PC-3 (cell line): ENCODE data around the gene CGNL1. TPM values are rescaled to one million over a fixed set of nuclear protein-coding genes. Genes with fewer than 3 reads are reported as not detected.

ENCODE experiments used
- ATAC-seq: fragments of 200-7000 bp; cut with Tn5 transposase; 2 replicates; pipeline ENCODE4 v1.9.1; 2020; ENCODE audit warnings: mild to moderate bottlenecking, moderate library complexity
- BruUV-seq: library from RNA; stranded (reverse); fragments of 400-500 nt; replicated peaks from 2 replicates; lab custom pipeline; 2021; lab: Mats Ljungman, UMichigan
- CTCF ChIA-PET: fragments of 300-600 bp; sonication (Branson Sonifier 250); formaldehyde crosslinking; loops from one replicate; lab custom pipeline; 2022; ENCODE audit warnings: antibody characterized with exemption; lab: Charles Lee
- POLR2A ChIA-PET: fragments of 300-600 bp; sonication (Branson Sonifier 250); formaldehyde crosslinking; loops from one replicate; lab custom pipeline; 2022; ENCODE audit warnings: antibody characterized with exemption; ENCODE audit not compliant: unreplicated experiment; lab: Charles Lee
- DNase-seq: peaks from one replicate; pipeline ENCODE4 v3.0.0-alpha.2; 2015
- H2AFZ ChIP-seq: fragments of 300-600 bp; sonication (generic); 2 replicates; pipeline ENCODE4 v1.6.0; 2016; ENCODE audit warnings: antibody characterized with exemption, low read length
- H3F3A ChIP-seq: fragments of 300-600 bp; sonication (generic); one replicate; pipeline ENCODE4 v1.6.0; 2017; ENCODE audit warnings: antibody characterized with exemption, low read length, control low read depth, mild to moderate bottlenecking; ENCODE audit not compliant: unreplicated experiment
- H3K27ac ChIP-seq: fragments of 300-600 bp; sonication (generic); 2 replicates; pipeline ENCODE4 v1.5.1; 2016; ENCODE audit warnings: mild to moderate bottlenecking, low read length
- H3K27me3 ChIP-seq: fragments of 300-600 bp; sonication (generic); 2 replicates; pipeline ENCODE4 v1.6.1; 2016; ENCODE audit warnings: low read length, mixed read lengths
- H3K36me3 ChIP-seq: fragments of 300-600 bp; sonication (generic); 2 replicates; pipeline ENCODE4 v1.6.1; 2016; ENCODE audit warnings: low read depth, mixed run types, low read length, mixed read lengths
- H3K4me1 ChIP-seq: fragments of 300-600 bp; sonication (generic); 2 replicates; pipeline ENCODE4 v1.5.1; 2016; ENCODE audit warnings: low read length; ENCODE audit not compliant: insufficient read depth
- H3K4me2 ChIP-seq: fragments of 300-600 bp; sonication (generic); 2 replicates; pipeline ENCODE4 v1.6.0; 2016; ENCODE audit warnings: low read length
- H3K4me3 ChIP-seq: fragments of 300-600 bp; sonication (generic); 2 replicates; pipeline ENCODE4 v1.5.1; 2016; ENCODE audit warnings: mild to moderate bottlenecking, low read length, mixed read lengths
- H3K79me2 ChIP-seq: fragments of 300-600 bp; sonication (generic); 2 replicates; pipeline ENCODE4 v1.6.1; 2017; ENCODE audit warnings: low read length, mixed read lengths
- H3K9ac ChIP-seq: fragments of 300-600 bp; sonication (generic); 2 replicates; pipeline ENCODE4 v1.6.0; 2016; ENCODE audit warnings: mild to moderate bottlenecking, low read length
- H3K9me2 ChIP-seq: fragments of 300-600 bp; sonication (generic); replicated peaks from 2 replicates; pipeline ENCODE4 v1.6.1; 2016; ENCODE audit warnings: mixed run types, low read length, mixed read lengths
- H3K9me3 ChIP-seq: fragments of 300-600 bp; sonication (generic); 2 replicates; pipeline ENCODE4 v1.6.1; 2016; ENCODE audit warnings: low read length, mixed read lengths
- H4K20me1 ChIP-seq: fragments of 300-600 bp; sonication (generic); 2 replicates; pipeline ENCODE4 v1.6.1; 2016; ENCODE audit warnings: low read length, mixed read lengths
- EZH2 ChIP-seq: fragments of 300-600 bp; sonication (generic); IDR thresholded peaks from one replicate; pipeline ENCODE4 v1.6.1; 2017; ENCODE audit warnings: antibody characterized with exemption, mild to moderate bottlenecking, low read length; ENCODE audit not compliant: unreplicated experiment
- EZH2phosphoT487 ChIP-seq: fragments of 300-600 bp; sonication (generic); IDR thresholded peaks from 2 replicates; pipeline ENCODE4 v1.6.1; 2018; ENCODE audit warnings: mild to moderate bottlenecking, antibody characterized with exemption, low read length, borderline replicate concordance
- intact Hi-C: fragments of 100-400 bp; cut with micrococcal nuclease; formaldehyde crosslinking; loops from 2 replicates; pipeline ENCODE4 v1.9.0; 2023
- total RNA-seq: library from RNA; depleted of rRNA; stranded (reverse); fragments of >200 nt; gene quantifications from 2 replicates; pipeline ENCODE4 v1.2.3, GENCODE V29; 2014
- TF ChIP-seq, protein P1 (sequence below): fragments of 300-600 bp; sonication (generic); conservative IDR thresholded peaks from 2 replicates; pipeline ENCODE4 v1.5.1; 2017; ENCODE audit warnings: antibody characterized with exemption, low read depth, mild to moderate bottlenecking, low read length

Gene CGNL1
- total RNA-seq, 1 experiment from 2014 or later = 0.66 TPM

- Histone ChIP-seq H4K20me1 (no peaks in the 10 kb centered on the region), H3F3A (no peaks in the 10 kb centered on the region), H3K4me3 (no peak overlapping the region), H3K27ac (no peak overlapping the region), H3K4me2 (no peak overlapping the region), H3K9me2 (no peaks in the 10 kb centered on the region), H3K27me3 (no peaks in the 10 kb centered on the region), H3K36me3 (no peaks in the 10 kb centered on the region), H3K9ac (no peak overlapping the region), H2AFZ (no peak overlapping the region; the same call in 1 of the 2 replicates), H3K4me1 (peaks cover 25% of the 10 kb centered on the region), H3K79me2 (no peaks in the 10 kb centered on the region), H3K9me3 (no peaks in the 10 kb centered on the region)
- TF ChIP-seq EZH2 = no peak
- TF ChIP-seq EZH2phosphoT487 = no peak
- TF ChIP-seq, protein P1, sequence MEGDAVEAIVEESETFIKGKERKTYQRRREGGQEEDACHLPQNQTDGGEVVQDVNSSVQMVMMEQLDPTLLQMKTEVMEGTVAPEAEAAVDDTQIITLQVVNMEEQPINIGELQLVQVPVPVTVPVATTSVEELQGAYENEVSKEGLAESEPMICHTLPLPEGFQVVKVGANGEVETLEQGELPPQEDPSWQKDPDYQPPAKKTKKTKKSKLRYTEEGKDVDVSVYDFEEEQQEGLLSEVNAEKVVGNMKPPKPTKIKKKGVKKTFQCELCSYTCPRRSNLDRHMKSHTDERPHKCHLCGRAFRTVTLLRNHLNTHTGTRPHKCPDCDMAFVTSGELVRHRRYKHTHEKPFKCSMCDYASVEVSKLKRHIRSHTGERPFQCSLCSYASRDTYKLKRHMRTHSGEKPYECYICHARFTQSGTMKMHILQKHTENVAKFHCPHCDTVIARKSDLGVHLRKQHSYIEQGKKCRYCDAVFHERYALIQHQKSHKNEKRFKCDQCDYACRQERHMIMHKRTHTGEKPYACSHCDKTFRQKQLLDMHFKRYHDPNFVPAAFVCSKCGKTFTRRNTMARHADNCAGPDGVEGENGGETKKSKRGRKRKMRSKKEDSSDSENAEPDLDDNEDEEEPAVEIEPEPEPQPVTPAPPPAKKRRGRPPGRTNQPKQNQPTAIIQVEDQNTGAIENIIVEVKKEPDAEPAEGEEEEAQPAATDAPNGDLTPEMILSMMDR = no peak
- CTCF ChIA-PET = interaction anchor here (0.6 kb wide), 1 partner anchor 20 kb away, joined by 3 read pairs; no protein-coding TSS in a partner anchor
- ATAC-seq (no peak), DNase-seq (no peak)
- intact Hi-C loops = loop anchor here (5.0 to 10.0 kb wide), 3 partner anchors 39 to 379 kb away; partner anchors contain the start of gene CGNL1
- POLR2A ChIA-PET = no interaction called here
- BruUV-seq = no TSS peak
These were observed 149.8 kb downstream of the CGNL1 start for GRCh38 chr15:57526076-57526475.

DNA sequence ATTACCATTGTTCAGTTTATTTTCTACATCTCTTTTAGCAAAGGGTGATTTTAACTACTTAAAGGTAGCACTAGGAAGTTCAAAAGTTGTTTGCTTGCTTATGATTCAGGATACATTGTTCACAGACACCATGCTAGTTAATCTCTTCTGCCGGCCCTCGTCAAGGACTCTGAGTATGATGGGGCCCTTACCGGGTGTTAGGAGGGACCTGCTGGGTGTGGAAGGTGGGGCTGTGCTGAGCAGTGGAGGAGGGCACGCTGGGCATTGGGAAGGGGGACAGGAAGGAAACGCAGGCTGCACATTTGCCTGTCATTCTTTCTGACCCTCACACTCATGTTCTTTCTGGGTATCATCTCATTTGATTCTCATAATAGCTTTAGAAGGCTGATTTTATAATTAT is 150.3 kb downstream of the CGNL1 start:
- ChIA-PET CTCF (interaction anchor here (0.6 to 1.5 kb wide), 3 partner anchors 21 to 186 kb away, joined by 3 to 35 read pairs (median 11); no protein-coding TSS in a partner anchor), POLR2A (no interaction called here)
- no peak for DNase-seq
- H3K27ac ChIP-seq = no peak overlapping the region
- no peaks in the 10 kb centered on the region for H4K20me1 ChIP-seq
- ATAC-seq = no peak
- TF ChIP-seq EZH2 (no peak), EZH2phosphoT487 (no peak)
- TF ChIP-seq, protein P1 = no peak
- BruUV-seq = no TSS peak
- H2AFZ ChIP-seq = no peak overlapping the region
- H3K4me2 ChIP-seq = no peak overlapping the region
- H3K4me3 ChIP-seq = no peak overlapping the region
- no peak overlapping the region for H3K9ac ChIP-seq
- peaks cover 25% of the 10 kb centered on the region for H3K4me1 ChIP-seq
- no peaks in the 10 kb centered on the region for H3F3A ChIP-seq
- H3K79me2 ChIP-seq = no peaks in the 10 kb centered on the region
- H3K36me3 ChIP-seq = no peaks in the 10 kb centered on the region
- H3K9me2 ChIP-seq = no peaks in the 10 kb centered on the region
- H3K27me3 ChIP-seq = no peaks in the 10 kb centered on the region
- intact Hi-C loops = loop anchor here (1.0 to 10.0 kb wide), 5 partner anchors 39 to 379 kb away; partner anchors contain the start of gene CGNL1
- H3K9me3 ChIP-seq = no peaks in the 10 kb centered on the region

GRCh38 chr15:57527382-57528091 is 151.2 kb downstream of the CGNL1 start:
- CTCF ChIA-PET = interaction anchor here (0.6 to 1.5 kb wide), 10 partner anchors 15 to 187 kb away, joined by 3 to 35 read pairs (median 4); no protein-coding TSS in a partner anchor
- no peaks in the 10 kb centered on the region for H3K9me2 ChIP-seq
- no peak for TF ChIP-seq EZH2
- TF ChIP-seq, protein P1 = peak; percentile 68
- H3K4me3 ChIP-seq = no peak overlapping the region
- peaks cover 19% of the 10 kb centered on the region for H3K4me1 ChIP-seq
- H3F3A ChIP-seq = no peaks in the 10 kb centered on the region
- peak; percentile 80 for DNase-seq
- no TSS peak for BruUV-seq
- peak; percentile 71 for ATAC-seq
- H3K27me3 ChIP-seq = no peaks in the 10 kb centered on the region
- intact Hi-C loops = loop anchor here (1.0 to 10.0 kb wide), 5 partner anchors 40 to 380 kb away; partner anchors contain the start of gene CGNL1
- no peaks in the 10 kb centered on the region for H3K79me2 ChIP-seq
- no peaks in the 10 kb centered on the region for H3K36me3 ChIP-seq
- no peak overlapping the region for H3K9ac ChIP-seq
- no peak overlapping the region for H3K27ac ChIP-seq
- POLR2A ChIA-PET = no interaction called here
- no peaks in the 10 kb centered on the region for H4K20me1 ChIP-seq
- H2AFZ ChIP-seq = 0 out of 2 replicates have a peak overlapping the region, but pooled peaks have one; percentile 20
- H3K9me3 ChIP-seq = no peaks in the 10 kb centered on the region
- no peak overlapping the region for H3K4me2 ChIP-seq
